A673 (cell line): Measurements from ENCODE around the gene CDYL2. TPM values are rescaled to one million over a fixed set of nuclear protein-coding genes. Genes with fewer than 3 reads are reported as not detected.

Experiments
- BruUV-seq: library from RNA; stranded (reverse); fragments of 400-500 nt; replicated peaks from 2 replicates; lab custom pipeline; 2021; lab: Mats Ljungman, UMichigan
- CTCF ChIA-PET: fragments of 300-600 bp; sonication (Branson Sonifier 250); formaldehyde crosslinking; loops from one replicate; lab custom pipeline; 2022; ENCODE audit warnings: antibody characterized with exemption; lab: Charles Lee
- POLR2A ChIA-PET: fragments of 300-600 bp; sonication (Branson Sonifier 250); formaldehyde crosslinking; loops from one replicate; lab custom pipeline; 2022; ENCODE audit warnings: antibody characterized with exemption; ENCODE audit not compliant: low non-redundant PET; lab: Charles Lee
- DNase-seq: peaks from one replicate; pipeline ENCODE4 v3.0.0-alpha.2; 2015; ENCODE audit warnings: low spot score
- H3K27ac ChIP-seq: fragments of 200-600 bp; sonication (generic); 2 replicates; pipeline ENCODE4 v1.5.1; 2016; ENCODE audit warnings: mixed run types, low read depth, mild to moderate bottlenecking, mixed read lengths, antibody characterized with exemption, low read length; ENCODE audit not compliant: poor library complexity, severe bottlenecking
- H3K27me3 ChIP-seq: fragments of 200-600 bp; sonication (generic); replicated peaks from 2 replicates; pipeline ENCODE4 v1.6.1; 2017; ENCODE audit warnings: mixed run types, low read depth, mild to moderate bottlenecking, mixed read lengths, antibody characterized with exemption, low read length; ENCODE audit not compliant: insufficient read depth, poor library complexity
- H3K36me3 ChIP-seq: fragments of 200-600 bp; sonication (generic); 2 replicates; pipeline ENCODE4 v1.6.1; 2016; ENCODE audit warnings: mixed run types, mild to moderate bottlenecking, mixed read lengths, antibody characterized with exemption, low read length; ENCODE audit not compliant: insufficient read depth, poor library complexity, severe bottlenecking
- H3K4me1 ChIP-seq: fragments of 200-600 bp; sonication (generic); 2 replicates; pipeline ENCODE4 v1.6.1; 2017; ENCODE audit warnings: mixed run types, mild to moderate bottlenecking, mixed read lengths, antibody characterized with exemption, low read length; ENCODE audit not compliant: insufficient read depth, poor library complexity, severe bottlenecking
- H3K4me3 ChIP-seq: fragments of 200-600 bp; sonication (generic); 2 replicates; pipeline ENCODE4 v1.5.1; 2016; ENCODE audit warnings: low read depth, mixed run types, mild to moderate bottlenecking, mixed read lengths, low read length; ENCODE audit not compliant: poor library complexity, severe bottlenecking
- H3K9me3 ChIP-seq: fragments of 200-600 bp; sonication (generic); 2 replicates; pipeline ENCODE4 v1.6.1; 2016; ENCODE audit warnings: mixed run types, low read depth, mild to moderate bottlenecking, mixed read lengths, antibody characterized with exemption, low read length; ENCODE audit not compliant: poor library complexity, severe bottlenecking
- EZH2 ChIP-seq: fragments of 200-600 bp; sonication (generic); IDR thresholded peaks from 2 replicates; pipeline ENCODE4 v1.6.1; 2017; ENCODE audit warnings: borderline replicate concordance, low read depth, mild to moderate bottlenecking, mixed read lengths, antibody characterized with exemption, low read length; ENCODE audit not compliant: poor library complexity, severe bottlenecking
- intact Hi-C: fragments of 100-400 bp; cut with micrococcal nuclease; formaldehyde crosslinking; loops from one replicate; pipeline ENCODE4 v1.10.0; 2022; ENCODE audit not compliant: unreplicated experiment
- total RNA-seq: library from RNA; stranded (reverse); gene quantifications from 2 replicates; pipeline ENCODE4 v1.2.3, GENCODE V29; 2021
- TF ChIP-seq, protein P1 (sequence below): fragments of 300-800, 200-600 bp; sonication (generic); conservative IDR thresholded peaks from 2 replicates; pipeline ENCODE4 v1.5.1; 2017; ENCODE audit warnings: low read depth, mild to moderate bottlenecking, antibody characterized with exemption, low read length, moderate library complexity, mixed read lengths

CDYL2 gene
- total RNA-seq, 1 experiment from 2014 or later = 0.64 TPM

DNA sequence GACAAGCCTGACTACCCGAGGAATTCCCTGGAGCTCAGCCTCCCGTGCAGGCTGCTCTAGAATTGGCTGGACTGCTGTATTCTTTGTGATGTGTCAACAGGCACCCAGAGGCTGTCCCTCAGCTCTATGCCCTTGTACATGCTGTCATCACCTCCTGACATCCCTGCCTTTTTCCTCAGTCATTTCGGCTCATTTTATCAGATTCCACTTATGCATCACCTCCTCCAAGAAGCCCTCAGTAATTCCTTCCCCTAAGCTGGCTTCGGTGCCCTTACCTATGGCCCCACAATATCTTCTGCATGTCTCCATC, 137.2 kb downstream of the CDYL2 start:
- TF ChIP-seq, protein P1, sequence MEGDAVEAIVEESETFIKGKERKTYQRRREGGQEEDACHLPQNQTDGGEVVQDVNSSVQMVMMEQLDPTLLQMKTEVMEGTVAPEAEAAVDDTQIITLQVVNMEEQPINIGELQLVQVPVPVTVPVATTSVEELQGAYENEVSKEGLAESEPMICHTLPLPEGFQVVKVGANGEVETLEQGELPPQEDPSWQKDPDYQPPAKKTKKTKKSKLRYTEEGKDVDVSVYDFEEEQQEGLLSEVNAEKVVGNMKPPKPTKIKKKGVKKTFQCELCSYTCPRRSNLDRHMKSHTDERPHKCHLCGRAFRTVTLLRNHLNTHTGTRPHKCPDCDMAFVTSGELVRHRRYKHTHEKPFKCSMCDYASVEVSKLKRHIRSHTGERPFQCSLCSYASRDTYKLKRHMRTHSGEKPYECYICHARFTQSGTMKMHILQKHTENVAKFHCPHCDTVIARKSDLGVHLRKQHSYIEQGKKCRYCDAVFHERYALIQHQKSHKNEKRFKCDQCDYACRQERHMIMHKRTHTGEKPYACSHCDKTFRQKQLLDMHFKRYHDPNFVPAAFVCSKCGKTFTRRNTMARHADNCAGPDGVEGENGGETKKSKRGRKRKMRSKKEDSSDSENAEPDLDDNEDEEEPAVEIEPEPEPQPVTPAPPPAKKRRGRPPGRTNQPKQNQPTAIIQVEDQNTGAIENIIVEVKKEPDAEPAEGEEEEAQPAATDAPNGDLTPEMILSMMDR = no peak
- TF ChIP-seq EZH2 = no peak
- no peak overlapping the region for H3K4me3 ChIP-seq
- H3K9me3 ChIP-seq = no peaks in the 10 kb centered on the region
- H3K27me3 ChIP-seq = peaks cover 8% of the 10 kb centered on the region
- intact Hi-C loops = no loop called here
- ChIA-PET POLR2A (no interaction called here), CTCF (no interaction called here)
- no peaks in the 10 kb centered on the region for H3K36me3 ChIP-seq
- H3K4me1 ChIP-seq = no peaks in the 10 kb centered on the region
- BruUV-seq = no TSS peak
- H3K27ac ChIP-seq = no peak overlapping the region
- no peak for DNase-seq

DNA sequence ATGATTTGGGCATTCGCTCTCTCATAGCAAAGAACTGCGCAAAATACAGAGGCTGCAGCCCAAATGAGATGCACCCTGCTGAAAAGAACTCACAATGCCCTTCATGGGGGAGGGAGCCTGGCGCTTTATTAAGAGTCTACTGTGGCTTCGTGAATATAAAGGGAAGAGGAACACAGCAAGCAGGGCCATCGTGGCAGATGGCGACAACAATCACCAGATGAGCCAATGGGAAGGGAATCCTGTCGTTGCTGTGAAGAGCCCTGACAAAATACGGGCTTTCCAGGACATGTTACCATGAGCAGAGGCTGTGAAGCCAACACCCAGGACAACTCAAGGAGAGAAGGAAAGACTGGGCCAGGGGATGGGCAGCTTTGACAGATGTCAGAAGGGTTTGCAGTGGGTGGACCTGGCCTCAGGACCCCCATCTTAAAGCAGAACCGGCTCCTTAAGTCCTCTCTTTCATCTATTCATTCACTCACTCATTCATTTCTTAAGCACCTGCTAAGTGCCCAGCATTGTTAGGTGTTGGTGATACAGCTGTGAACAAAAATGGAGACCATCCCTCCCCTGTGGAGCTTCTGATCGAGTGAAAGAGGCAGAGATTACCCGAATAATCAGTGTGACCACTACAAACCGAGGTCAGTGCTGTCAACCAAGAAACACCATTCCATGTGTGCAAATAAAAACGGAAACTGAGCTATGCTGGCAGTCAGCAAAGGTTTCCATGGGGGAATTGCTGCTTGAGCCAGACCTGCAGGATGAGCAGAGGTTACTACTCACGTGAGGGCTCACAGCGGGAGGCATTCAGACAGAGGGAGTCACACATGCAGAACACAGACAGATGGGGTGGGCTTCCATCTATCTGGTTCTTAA, 137.8 kb downstream of the CDYL2 start:
- ChIA-PET POLR2A (no interaction called here), CTCF (no interaction called here)
- no peaks in the 10 kb centered on the region for H3K36me3 ChIP-seq
- H3K4me3 ChIP-seq = no peak overlapping the region
- peaks cover 8% of the 10 kb centered on the region for H3K27me3 ChIP-seq
- intact Hi-C loops = no loop called here
- no peak overlapping the region for H3K27ac ChIP-seq
- no TSS peak for BruUV-seq
- H3K9me3 ChIP-seq = no peaks in the 10 kb centered on the region
- TF ChIP-seq EZH2 = no peak
- TF ChIP-seq, protein P1 = no peak
- no peaks in the 10 kb centered on the region for H3K4me1 ChIP-seq
- DNase-seq = no peak

DNA sequence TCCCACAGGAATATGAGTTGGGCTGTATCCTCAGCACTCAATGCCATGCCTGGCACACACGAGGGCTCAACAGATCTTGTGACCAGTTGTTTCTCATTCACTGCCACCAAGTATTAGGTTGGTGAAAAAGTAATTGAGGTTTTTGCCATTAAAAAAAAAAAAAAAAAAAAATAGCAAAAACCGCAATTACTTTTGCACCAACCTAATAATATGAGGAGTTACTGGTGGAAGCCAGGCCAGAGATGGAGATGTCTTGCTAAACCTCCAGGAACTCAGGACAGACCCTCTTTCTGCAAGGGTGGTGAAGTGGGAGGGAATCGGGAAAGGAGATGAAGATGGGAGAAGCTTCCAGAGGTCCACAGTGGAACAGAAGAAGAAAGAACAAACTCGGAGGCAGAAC, 139.0 kb downstream of the CDYL2 start:
- Histone ChIP-seq H3K27ac (no peak overlapping the region), H3K4me3 (no peak overlapping the region), H3K4me1 (no peaks in the 10 kb centered on the region), H3K27me3 (peaks cover 8% of the 10 kb centered on the region), H3K9me3 (no peaks in the 10 kb centered on the region), H3K36me3 (no peaks in the 10 kb centered on the region)
- TF ChIP-seq EZH2 = no peak
- TF ChIP-seq, protein P1 = no peak
- ChIA-PET CTCF (no interaction called here), POLR2A (no interaction called here)
- DNase-seq = no peak
- no TSS peak for BruUV-seq
- intact Hi-C loops = no loop called here
